A673 (cell line): ENCODE data around the gene AURKAIP1. TPM values are rescaled to one million over a fixed set of nuclear protein-coding genes. Genes with fewer than 3 reads are reported as not detected.

Source experiments
- BruUV-seq: library from RNA; stranded (reverse); fragments of 400-500 nt; replicated peaks from 2 replicates; lab custom pipeline; 2021; lab: Mats Ljungman, UMichigan
- CTCF ChIA-PET: fragments of 300-600 bp; sonication (Branson Sonifier 250); formaldehyde crosslinking; loops from one replicate; lab custom pipeline; 2022; ENCODE audit warnings: antibody characterized with exemption; lab: Charles Lee
- POLR2A ChIA-PET: fragments of 300-600 bp; sonication (Branson Sonifier 250); formaldehyde crosslinking; loops from one replicate; lab custom pipeline; 2022; ENCODE audit warnings: antibody characterized with exemption; ENCODE audit not compliant: low non-redundant PET; lab: Charles Lee
- DNase-seq: peaks from one replicate; pipeline ENCODE4 v3.0.0-alpha.2; 2015; ENCODE audit warnings: low spot score
- H3K27ac ChIP-seq: fragments of 200-600 bp; sonication (generic); 2 replicates; pipeline ENCODE4 v1.5.1; 2016; ENCODE audit warnings: mixed run types, low read depth, mild to moderate bottlenecking, mixed read lengths, antibody characterized with exemption, low read length; ENCODE audit not compliant: poor library complexity, severe bottlenecking
- H3K27me3 ChIP-seq: fragments of 200-600 bp; sonication (generic); replicated peaks from 2 replicates; pipeline ENCODE4 v1.6.1; 2017; ENCODE audit warnings: mixed run types, low read depth, mild to moderate bottlenecking, mixed read lengths, antibody characterized with exemption, low read length; ENCODE audit not compliant: insufficient read depth, poor library complexity
- H3K36me3 ChIP-seq: fragments of 200-600 bp; sonication (generic); 2 replicates; pipeline ENCODE4 v1.6.1; 2016; ENCODE audit warnings: mixed run types, mild to moderate bottlenecking, mixed read lengths, antibody characterized with exemption, low read length; ENCODE audit not compliant: insufficient read depth, poor library complexity, severe bottlenecking
- H3K4me1 ChIP-seq: fragments of 200-600 bp; sonication (generic); 2 replicates; pipeline ENCODE4 v1.6.1; 2017; ENCODE audit warnings: mixed run types, mild to moderate bottlenecking, mixed read lengths, antibody characterized with exemption, low read length; ENCODE audit not compliant: insufficient read depth, poor library complexity, severe bottlenecking
- H3K4me3 ChIP-seq: fragments of 200-600 bp; sonication (generic); 2 replicates; pipeline ENCODE4 v1.5.1; 2016; ENCODE audit warnings: low read depth, mixed run types, mild to moderate bottlenecking, mixed read lengths, low read length; ENCODE audit not compliant: poor library complexity, severe bottlenecking
- H3K9me3 ChIP-seq: fragments of 200-600 bp; sonication (generic); 2 replicates; pipeline ENCODE4 v1.6.1; 2016; ENCODE audit warnings: mixed run types, low read depth, mild to moderate bottlenecking, mixed read lengths, antibody characterized with exemption, low read length; ENCODE audit not compliant: poor library complexity, severe bottlenecking
- CTCF ChIP-seq: fragments of 300-800, 200-600 bp; sonication (generic); conservative IDR thresholded peaks from 2 replicates; pipeline ENCODE4 v1.5.1; 2017; ENCODE audit warnings: low read depth, mild to moderate bottlenecking, antibody characterized with exemption, low read length, moderate library complexity, mixed read lengths
- EZH2 ChIP-seq: fragments of 200-600 bp; sonication (generic); IDR thresholded peaks from 2 replicates; pipeline ENCODE4 v1.6.1; 2017; ENCODE audit warnings: borderline replicate concordance, low read depth, mild to moderate bottlenecking, mixed read lengths, antibody characterized with exemption, low read length; ENCODE audit not compliant: poor library complexity, severe bottlenecking
- intact Hi-C: fragments of 100-400 bp; cut with micrococcal nuclease; formaldehyde crosslinking; loops from one replicate; pipeline ENCODE4 v1.10.0; 2022; ENCODE audit not compliant: unreplicated experiment
- total RNA-seq: library from RNA; stranded (reverse); gene quantifications from 2 replicates; pipeline ENCODE4 v1.2.3, GENCODE V29; 2021

Gene AURKAIP1
- total RNA-seq, 1 experiment from 2014 or later: 172 TPM

DNA sequence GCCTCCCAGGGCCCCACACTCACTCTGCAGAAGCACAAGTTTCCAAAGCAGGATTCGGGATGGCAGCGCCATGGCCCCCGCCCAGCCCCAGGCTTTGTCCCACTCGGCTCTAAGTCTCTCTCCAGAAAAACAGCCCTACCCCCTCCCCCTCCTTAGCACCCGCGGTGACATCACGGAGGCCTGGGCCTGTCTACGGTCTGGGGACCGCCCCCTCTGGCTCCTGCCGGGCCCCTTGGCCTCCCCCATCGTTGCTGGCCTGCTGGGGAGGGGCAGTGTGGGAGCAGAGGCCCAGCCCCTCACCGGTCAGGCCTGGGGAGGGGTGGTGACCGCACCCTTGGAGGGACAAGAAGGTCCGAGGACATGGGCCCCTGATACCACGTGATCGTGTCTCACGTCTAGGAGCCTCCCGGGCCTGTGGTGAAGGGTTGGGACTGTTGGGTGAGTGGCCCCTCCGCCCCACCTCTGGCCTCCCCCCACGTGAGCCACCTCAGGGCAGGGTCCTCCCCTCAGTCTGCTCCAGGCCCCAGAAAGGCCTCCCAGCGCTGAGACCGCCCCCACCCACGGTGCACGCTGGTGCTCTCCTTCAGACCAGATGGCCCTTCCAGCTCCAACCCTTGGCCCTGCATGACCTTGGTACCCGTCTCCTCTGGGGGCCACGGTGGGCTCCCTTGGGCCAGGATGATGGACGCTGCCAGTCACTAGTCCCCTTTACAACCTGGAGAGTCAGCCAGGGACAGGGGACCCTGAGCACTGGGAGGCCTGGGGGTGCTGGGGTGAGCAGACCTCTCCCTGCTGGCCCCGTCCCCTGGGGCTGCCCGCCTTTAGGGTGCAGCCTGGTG lies 16.4 kb downstream of the AURKAIP1 start, which contains the start of gene MXRA8:
MXRA8 (minus strand) TSS at position 123 of the 839 bp plus-strand sequence; CDS start at position 72, 51 bp downstream.
- no peak for DNase-seq
- H3K4me1 ChIP-seq: no peaks in the 10 kb centered on the region
- BruUV-seq: no TSS peak

DNA sequence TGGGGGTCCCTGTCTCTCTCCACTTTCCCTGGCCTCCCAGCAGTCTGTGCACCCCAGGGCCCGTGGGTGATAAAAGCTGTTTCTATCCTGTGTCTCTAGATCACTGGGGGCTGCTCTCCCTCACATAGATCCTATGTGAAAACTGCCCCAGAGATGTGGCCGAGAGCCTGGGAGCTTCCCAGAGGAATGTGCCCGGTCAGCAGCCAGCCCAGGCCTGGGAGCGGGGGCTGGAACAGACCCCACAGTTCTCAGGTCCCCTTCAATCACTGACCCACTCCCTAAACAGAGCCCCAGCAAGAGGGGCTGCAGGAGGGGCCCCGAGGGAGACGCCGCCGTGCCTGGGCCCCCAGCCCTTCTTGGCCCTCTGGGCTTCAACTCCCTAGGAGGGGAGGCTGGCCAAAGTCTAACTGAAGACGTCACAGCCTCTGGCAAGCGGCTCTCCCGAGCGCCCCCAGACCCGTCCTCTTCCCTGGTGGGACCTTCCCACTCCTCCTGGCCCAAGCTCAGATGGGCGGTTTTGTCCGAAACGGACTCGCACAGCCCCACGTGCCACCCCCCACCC lies 17.1 kb downstream of the AURKAIP1 start:
- no peaks in the 10 kb centered on the region for H3K4me1 ChIP-seq
- no peak overlapping the region for H3K27ac ChIP-seq
- peaks cover 5% of the 10 kb centered on the region for H3K27me3 ChIP-seq
- no peak overlapping the region for H3K4me3 ChIP-seq
- POLR2A ChIA-PET: no interaction called here
- no peaks in the 10 kb centered on the region for H3K36me3 ChIP-seq
- intact Hi-C loops: no loop called here
- CTCF ChIA-PET: no interaction called here
- BruUV-seq: no TSS peak
- DNase-seq: no peak
- TF ChIP-seq CTCF (no peak), EZH2 (no peak)
- H3K9me3 ChIP-seq: no peaks in the 10 kb centered on the region

More for the DNA sequence above, 16.4 kb downstream of the AURKAIP1 start, which contains the start of gene MXRA8:
- ChIA-PET CTCF (no interaction called here), POLR2A (no interaction called here)
- H3K36me3 ChIP-seq: no peaks in the 10 kb centered on the region
- TF ChIP-seq EZH2: no peak
- TF ChIP-seq CTCF: no peak
- no peaks in the 10 kb centered on the region for H3K9me3 ChIP-seq
- H3K4me3 ChIP-seq: no peak within 1 kb of the TSS
- peaks cover 5% of the 10 kb centered on the region for H3K27me3 ChIP-seq
- no peak within 1 kb of the TSS for H3K27ac ChIP-seq
- intact Hi-C loops: no loop called here

DNA sequence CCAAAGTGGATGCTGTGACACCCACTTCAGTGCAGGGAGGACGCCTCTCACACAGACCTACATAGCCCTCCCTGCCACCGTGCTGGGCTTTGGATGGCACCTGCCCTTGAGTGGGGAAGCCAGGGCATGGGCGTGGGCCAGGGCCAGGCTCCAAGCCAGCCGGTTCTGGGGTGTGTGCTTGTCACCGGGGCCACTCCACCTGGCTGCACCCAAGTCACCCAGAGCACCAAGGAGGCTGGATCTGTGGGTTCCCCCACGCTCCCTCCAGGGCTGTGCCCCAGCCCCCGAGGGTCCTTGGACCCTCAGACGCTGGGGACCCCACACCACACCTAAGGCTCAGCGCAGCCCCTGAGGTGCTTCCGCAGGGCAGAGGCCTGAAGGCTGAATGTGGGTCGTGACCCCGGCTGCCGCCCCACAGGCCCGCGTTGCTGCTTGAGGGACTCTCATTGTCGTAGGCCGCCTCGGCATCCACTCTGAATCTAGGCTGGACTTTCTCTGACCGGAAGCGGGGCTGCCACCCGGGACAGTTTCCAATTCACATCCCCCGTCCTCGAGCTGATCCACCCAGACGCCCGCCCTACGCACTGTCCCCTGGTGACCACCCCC lies 18.1 kb downstream of the AURKAIP1 start:
- no TSS peak for BruUV-seq
- intact Hi-C loops: no loop called here
- no peaks in the 10 kb centered on the region for H3K36me3 ChIP-seq
- CTCF ChIA-PET: no interaction called here
- TF ChIP-seq EZH2: no peak
- no peak for TF ChIP-seq CTCF
- peaks cover 5% of the 10 kb centered on the region for H3K27me3 ChIP-seq
- DNase-seq: no peak
- no peaks in the 10 kb centered on the region for H3K4me1 ChIP-seq
- no peak overlapping the region for H3K4me3 ChIP-seq
- POLR2A ChIA-PET: no interaction called here
- no peak overlapping the region for H3K27ac ChIP-seq
- H3K9me3 ChIP-seq: no peaks in the 10 kb centered on the region
